HG03460 (cell line): ENCODE data around the gene ABCA7.

Experiments used
- ATAC-seq: cut with Tn5 transposase; IDR thresholded peaks from one replicate; pipeline ENCODE4 v1.9.1; 2021; ENCODE audit not compliant: unreplicated experiment

The ABCA7 gene

GRCh38 chr19:1040476-1041271, 767 bp downstream of the ABCA7 start:
- ATAC-seq = peak; percentile 41

DNA sequence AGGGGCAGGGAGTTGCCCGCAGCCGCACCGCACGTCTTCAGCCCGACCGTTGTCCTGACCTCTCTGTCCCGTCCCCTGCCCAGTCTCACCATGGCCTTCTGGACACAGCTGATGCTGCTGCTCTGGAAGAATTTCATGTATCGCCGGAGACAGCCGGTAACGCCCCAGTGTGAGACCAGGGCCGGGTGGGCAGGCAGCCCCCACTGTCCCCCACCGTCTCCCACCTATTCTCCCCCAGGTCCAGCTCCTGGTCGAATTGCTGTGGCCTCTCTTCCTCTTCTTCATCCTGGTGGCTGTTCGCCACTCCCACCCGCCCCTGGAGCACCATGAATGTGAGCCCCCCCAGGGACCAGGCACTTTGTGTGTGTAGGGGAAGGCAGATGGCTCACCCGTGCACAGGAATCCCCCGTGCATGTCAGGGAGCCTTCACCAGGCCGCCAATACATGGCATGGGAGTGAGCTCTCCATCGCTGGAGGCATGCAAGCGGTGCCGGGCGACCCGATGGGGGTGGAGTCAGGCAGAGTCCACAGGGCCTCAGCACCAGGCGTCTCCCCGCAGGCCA, 1.4 kb downstream of the ABCA7 start:
- ATAC-seq = no peak

- ATAC-seq = no peak
Observed at GRCh38 chr19:1041835-1042685, 2.2 kb downstream of the ABCA7 start.

DNA sequence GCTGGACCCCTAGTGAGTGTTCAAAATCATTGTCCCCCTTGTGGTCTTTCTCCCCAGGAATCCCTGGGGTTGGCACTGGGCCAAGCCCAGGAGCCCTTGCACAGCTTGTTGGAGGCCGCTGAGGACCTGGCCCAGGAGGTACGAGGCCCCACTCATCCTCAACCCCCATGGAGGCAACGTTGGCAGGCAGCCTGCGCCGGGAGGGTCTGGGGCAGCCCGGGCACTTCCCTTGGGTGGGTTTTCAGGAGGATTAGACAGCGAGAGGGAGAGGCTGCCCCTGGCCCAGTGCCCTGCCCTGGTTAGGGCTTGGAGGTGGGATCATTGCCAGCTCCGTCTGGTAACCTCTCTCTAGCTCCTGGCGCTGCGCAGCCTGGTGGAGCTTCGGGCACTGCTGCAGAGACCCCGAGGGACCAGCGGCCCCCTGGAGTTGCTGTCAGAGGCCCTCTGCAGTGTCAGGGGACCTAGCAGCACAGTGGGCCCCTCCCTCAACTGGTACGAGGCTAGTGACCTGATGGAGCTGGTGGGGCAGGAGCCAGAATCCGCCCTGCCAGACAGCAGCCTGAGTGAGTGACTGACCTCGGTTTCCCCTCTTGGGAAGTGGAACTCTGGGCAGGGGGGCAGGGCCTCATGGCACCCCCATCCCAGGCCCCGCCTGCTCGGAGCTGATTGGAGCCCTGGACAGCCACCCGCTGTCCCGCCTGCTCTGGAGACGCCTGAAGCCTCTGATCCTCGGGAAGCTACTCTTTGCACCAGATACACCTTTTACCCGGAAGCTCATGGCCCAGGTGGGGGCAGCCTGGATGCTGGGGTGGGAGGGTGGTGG, 3.0 kb downstream of the ABCA7 start:
- ATAC-seq = no peak

DNA sequence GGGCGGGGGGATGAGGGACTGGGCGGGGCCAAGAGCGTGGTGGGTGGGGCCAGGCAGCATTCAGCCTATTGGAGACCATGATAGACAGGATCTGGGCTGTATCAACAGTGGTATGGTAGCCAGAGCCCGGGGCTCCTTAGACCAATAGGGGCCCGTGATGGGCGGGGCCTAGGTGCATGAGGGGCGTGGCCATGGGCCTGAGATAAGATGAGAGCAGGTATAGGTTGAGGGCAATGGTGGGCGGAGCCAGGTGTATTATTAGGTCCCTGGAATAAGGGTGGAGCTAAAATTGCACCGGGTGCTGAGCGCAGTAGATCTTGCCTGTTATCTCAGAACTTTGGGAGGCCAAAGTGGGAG, 5.3 kb downstream of the ABCA7 start:
- ATAC-seq = no peak

DNA sequence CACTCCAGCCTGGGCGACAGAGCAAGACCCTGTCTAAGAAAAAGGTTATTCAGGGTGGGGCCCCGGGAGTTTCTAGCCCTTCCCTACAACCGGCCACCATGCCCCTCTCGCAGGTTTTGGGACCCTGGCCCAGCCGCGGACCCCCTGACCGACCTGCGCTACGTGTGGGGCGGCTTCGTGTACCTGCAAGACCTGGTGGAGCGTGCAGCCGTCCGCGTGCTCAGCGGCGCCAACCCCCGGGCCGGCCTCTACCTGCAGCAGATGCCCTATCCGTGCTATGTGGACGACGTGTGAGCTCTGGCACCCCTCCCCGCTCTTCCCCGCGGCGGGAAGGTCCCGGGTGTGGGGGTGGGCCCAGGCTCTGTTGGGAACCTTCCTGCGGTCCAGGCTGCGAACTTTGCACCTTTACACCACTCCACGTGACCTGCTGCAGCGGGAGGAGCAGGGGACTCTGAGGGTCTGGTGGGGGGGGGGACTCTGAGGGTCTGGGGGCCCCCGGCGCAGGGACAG, 6.3 kb downstream of the ABCA7 start:
- ATAC-seq = no peak

- no peak for ATAC-seq
Observed at GRCh38 chr19:1046836-1047695, 7.2 kb downstream of the ABCA7 start.

GRCh38 chr19:1047696-1048147, 7.8 kb downstream of the ABCA7 start:
- ATAC-seq = no peak

DNA sequence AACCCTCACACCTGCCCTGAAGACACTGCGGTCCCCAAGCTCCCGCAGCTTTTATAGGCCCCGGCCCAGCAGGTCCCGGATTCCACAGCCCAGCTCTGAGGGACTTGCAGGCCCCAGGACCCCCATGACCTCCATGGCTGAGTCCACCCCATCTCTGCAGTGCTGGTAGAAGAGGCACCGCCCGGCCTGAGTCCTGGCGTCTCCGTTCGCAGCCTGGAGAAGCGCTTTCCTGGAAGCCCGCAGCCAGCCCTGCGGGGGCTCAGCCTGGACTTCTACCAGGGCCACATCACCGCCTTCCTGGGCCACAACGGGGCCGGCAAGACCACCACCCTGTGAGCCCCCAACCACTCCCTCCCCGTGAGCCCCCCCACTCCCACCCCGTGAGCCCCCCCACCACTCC, 9.2 kb downstream of the ABCA7 start:
- no peak for ATAC-seq

DNA sequence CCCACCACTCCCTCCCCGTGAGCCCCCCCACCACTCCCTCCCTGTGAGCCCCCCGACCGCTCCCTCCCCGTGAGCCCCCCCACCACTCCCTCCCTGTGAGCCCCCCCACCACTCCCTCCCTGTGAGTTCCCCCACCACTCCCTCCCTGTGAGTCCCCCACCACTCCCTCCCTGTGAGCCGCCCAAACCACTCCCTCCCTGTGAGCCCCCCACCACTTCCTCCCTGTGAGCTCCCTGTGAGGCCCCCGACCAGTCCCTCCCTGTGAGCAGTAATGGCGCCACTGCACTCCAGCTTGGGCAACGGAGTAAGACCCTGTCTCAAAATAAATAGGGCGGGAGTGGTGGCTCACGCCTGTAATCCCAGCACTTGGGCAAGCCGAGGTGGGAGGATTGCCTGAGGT, 9.9 kb downstream of the ABCA7 start:
- ATAC-seq = no peak

GRCh38 chr19:1050989-1051788, 11.3 kb downstream of the ABCA7 start:
- no peak for ATAC-seq

DNA sequence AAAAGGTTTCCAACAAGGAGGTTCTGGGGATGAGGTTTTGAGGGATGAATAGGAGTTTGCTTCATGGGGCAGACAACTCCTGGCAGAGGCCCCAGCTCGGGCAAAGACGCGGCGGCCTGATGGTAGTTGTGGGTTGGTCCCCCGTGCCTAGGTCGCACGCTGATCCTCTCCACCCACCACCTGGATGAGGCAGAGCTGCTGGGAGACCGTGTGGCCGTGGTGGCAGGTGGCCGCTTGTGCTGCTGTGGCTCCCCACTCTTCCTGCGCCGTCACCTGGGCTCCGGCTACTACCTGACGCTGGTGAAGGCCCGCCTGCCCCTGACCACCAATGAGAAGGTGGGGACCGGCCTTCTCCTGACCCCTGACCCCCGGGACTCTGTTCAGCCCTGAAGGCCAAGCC, 11.9 kb downstream of the ABCA7 start:
- ATAC-seq = no peak

- ATAC-seq = no peak
Observed at GRCh38 chr19:1052349-1052975, 12.6 kb downstream of the ABCA7 start.

- ATAC-seq = no peak
Observed at GRCh38 chr19:1053176-1054101, 13.5 kb downstream of the ABCA7 start.

- no peak for ATAC-seq
Observed at GRCh38 chr19:1054102-1055027, 14.5 kb downstream of the ABCA7 start.

- no peak for ATAC-seq
Observed at GRCh38 chr19:1055028-1055425, 15.1 kb downstream of the ABCA7 start.
